ENCODE results near the gene TIGAR. TPM values are rescaled to one million over a fixed set of nuclear protein-coding genes. Genes with fewer than 3 reads are reported as not detected.
A peak's percentile ranks its signal among the peaks of the same experiment; 100 is the strongest.

The TIGAR gene
- total RNA-seq, 4 donors from 2014 or later, result 1.8 to 4.4 (median 2.5) TPM

DNA sequence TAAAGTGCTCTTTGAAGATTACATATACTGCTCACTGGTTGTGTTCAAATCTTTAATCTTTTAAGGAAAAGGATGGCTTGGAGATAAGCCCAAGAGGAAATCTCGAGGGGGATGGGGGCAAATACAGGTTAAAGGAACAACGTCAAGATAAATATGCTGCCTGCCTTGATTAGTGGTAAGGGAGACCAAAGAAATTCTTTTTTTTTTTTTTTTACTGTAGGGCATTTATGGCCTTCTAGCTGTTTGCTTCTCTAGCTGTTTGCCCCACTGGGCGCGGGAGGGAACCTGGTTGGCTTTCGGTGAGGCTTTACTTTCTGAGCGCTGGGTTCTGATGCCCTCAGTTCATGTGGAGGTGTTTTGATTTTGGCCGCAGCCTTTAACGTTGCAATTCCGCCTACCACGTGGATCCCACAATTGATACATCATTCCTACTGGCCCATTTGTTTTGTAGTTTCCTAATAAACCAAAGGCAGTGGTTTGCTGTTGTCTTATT lies 41.8 kb upstream of the TIGAR start:
- TF ChIP-seq EP300 (IDR thresholded peaks at IDR 0.05), result no peak
- Histone ChIP-seq H3K36me3 (peaks cover 0 to 55% (median 0%) of the 10 kb centered on the region in 3 donors), H3K4me3 (no peak overlapping the region), H3K27ac (peak overlapping the region in 1 of 4 donors; percentile 74), H3K9me3 (no peaks in the 10 kb centered on the region), H3K4me1 (peaks cover 0 to 57% (median 40%) of the 10 kb centered on the region in 4 donors), H3K27me3 (peaks cover 0 to 7% of the 10 kb centered on the region in 2 donors)
- WGBS, 2 donors, result 62 to 65% methylated on average over 10 of the region's 10 CpGs
- DNase-seq (ENCODE audit: low spot score in 2 of 2), result no peak

DNA sequence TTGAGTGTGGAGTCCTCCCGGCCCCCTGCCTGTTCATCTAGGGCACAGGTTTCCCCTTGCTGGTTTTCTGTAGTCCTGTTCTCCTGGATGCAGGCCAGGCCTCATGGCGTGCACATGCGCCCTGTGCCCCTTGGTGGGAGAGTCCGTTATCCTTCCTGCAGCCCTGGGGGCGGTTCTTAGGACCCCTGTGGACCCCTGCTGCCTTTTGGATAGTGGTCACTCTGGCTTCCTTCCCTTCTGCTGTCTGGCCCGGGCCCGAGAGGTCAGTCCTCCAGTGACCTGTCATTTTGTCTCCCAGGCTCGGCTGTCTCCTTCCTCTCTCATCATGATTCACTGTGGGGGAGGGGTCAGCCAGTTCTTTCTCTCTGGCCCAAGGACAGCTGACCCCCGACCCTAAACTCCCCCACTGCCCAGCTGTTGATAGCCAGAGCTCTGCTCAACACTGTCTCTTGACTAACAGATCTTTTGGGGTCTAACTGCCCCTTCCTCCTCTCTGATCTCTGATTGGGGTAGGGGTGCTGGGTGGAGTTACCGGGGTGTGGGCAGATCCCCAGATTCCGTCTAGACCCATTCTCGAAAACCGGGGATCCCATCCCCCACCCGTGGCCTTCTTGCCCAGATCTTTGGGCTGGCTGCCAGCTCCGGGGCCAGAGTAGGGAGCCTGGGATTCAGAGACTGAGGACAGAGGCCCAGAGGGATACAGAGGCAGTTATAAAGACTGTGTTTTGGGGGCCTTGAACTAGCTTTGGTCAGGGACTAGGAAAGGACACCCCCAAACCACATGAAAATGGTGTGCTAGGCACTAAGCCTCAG lies 40.5 kb upstream of the TIGAR start:
- Histone ChIP-seq H3K27ac (peak overlapping the region in 3 of 4 donors; percentile 69 to 79 (median 74)), H3K4me1 (peaks cover 0 to 62% (median 40%) of the 10 kb centered on the region in 4 donors), H3K9me3 (no peaks in the 10 kb centered on the region), H3K27me3 (peaks cover 0 to 4% of the 10 kb centered on the region in 2 donors), H3K36me3 (peaks cover 0 to 67% (median 0%) of the 10 kb centered on the region in 3 donors), H3K4me3 (no peak overlapping the region)
- no peak for TF ChIP-seq POLR2A (IDR thresholded peaks at IDR 0.05)
- no peak for TF ChIP-seq EP300 (IDR thresholded peaks at IDR 0.05)
- TF ChIP-seq, protein P1, sequence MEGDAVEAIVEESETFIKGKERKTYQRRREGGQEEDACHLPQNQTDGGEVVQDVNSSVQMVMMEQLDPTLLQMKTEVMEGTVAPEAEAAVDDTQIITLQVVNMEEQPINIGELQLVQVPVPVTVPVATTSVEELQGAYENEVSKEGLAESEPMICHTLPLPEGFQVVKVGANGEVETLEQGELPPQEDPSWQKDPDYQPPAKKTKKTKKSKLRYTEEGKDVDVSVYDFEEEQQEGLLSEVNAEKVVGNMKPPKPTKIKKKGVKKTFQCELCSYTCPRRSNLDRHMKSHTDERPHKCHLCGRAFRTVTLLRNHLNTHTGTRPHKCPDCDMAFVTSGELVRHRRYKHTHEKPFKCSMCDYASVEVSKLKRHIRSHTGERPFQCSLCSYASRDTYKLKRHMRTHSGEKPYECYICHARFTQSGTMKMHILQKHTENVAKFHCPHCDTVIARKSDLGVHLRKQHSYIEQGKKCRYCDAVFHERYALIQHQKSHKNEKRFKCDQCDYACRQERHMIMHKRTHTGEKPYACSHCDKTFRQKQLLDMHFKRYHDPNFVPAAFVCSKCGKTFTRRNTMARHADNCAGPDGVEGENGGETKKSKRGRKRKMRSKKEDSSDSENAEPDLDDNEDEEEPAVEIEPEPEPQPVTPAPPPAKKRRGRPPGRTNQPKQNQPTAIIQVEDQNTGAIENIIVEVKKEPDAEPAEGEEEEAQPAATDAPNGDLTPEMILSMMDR (IDR thresholded peaks at IDR 0.05), result no peak
- DNase-seq (ENCODE audit: low spot score in 2 of 2), result peak in 1 of 2 donors; percentile 43
- WGBS, 2 donors, result 25 to 28% methylated on average over 15 of the region's 15 CpGs

DNA sequence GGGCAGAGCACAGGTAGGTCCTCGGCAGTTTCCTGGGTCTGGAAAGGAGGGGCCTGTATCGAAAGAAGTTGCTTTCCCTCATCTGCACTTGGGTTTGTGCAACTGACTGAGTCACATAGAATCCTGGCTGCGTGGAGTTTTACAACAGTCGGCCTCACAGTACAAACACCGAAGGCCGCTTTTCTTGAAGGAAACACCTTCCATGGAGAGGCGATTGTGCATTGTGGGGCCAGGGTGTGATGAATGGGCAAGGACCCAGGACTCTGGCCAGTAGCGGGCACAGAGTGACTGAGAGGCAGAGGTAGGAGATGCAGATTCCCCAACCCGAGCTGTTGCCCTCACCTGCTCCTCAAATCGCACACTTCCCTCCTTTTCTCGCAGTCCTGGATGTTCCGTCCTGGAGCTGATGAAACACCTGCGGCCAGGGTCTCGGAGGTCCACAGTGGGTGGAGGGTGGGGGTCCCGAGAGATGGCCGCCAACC lies 39.8 kb upstream of the TIGAR start:
- H3K36me3 ChIP-seq, result peaks cover 0 to 73% (median 0%) of the 10 kb centered on the region in 3 donors
- H3K9me3 ChIP-seq, result no peaks in the 10 kb centered on the region
- TF ChIP-seq EP300 (IDR thresholded peaks at IDR 0.05), result no peak
- H3K27me3 ChIP-seq, result no peaks in the 10 kb centered on the region
- H3K4me1 ChIP-seq, result peaks cover 0 to 65% (median 41%) of the 10 kb centered on the region in 4 donors
- no peak for DNase-seq (ENCODE audit: low spot score in 2 of 2)
- H3K27ac ChIP-seq, result peak overlapping the region in 3 of 4 donors; percentile 69 to 79 (median 74)
- 66 to 78% methylated on average over 15 to 16 of the region's 16 CpGs for WGBS, 2 donors
- no peak overlapping the region for H3K4me3 ChIP-seq

DNA sequence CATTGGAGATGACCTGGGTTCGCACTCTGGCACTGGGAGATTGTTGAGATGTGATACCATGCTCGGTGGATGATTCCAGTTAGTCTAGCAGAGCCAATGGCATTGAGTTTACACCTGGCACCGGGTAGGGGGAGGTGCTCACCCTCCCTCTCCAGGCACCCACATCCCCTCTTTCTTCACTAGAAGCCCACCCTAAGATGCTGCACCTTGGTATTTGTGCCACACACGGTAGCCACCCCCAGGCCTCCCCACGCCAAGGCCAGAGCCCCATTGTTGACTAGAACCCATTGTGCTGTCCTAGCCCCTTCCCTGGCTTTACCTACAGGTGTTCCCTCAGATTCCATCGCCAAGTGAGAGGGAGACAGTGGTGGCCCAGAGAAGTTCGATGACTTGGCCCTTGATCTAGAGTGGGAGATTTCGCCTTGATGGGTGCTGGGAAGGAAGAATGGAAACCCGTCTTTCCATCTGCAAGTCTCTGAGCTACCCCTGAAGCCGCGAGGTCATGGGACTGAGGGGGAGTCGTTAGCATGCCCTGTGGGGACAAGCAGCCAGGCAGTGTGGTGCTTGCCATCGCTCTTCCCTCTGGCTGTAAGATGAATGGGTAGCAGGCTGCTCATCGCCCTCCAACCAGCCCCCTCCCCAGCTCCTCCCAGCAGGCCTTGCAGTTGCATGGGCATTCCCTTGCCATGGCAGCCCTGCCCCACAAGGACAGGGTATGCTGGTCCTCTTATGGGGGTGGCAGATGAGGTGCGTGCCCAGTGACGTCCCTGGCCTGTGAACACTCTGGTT lies 38.7 kb upstream of the TIGAR start:
- Histone ChIP-seq H3K27me3 (no peaks in the 10 kb centered on the region), H3K4me3 (no peak overlapping the region), H3K27ac (peak overlapping the region in 1 of 4 donors; percentile 74), H3K4me1 (peaks cover 0 to 65% (median 41%) of the 10 kb centered on the region in 4 donors), H3K9me3 (no peaks in the 10 kb centered on the region), H3K36me3 (peaks cover 0 to 72% (median 0%) of the 10 kb centered on the region in 3 donors)
- 85 to 89% methylated on average over 14 to 16 of the region's 16 CpGs for WGBS, 2 donors
- no peak for DNase-seq (ENCODE audit: low spot score in 2 of 2)
- TF ChIP-seq POLR2A (IDR thresholded peaks at IDR 0.05) (no peak), EP300 (IDR thresholded peaks at IDR 0.05) (no peak)
- TF ChIP-seq, protein P1 (IDR thresholded peaks at IDR 0.05), result no peak

DNA sequence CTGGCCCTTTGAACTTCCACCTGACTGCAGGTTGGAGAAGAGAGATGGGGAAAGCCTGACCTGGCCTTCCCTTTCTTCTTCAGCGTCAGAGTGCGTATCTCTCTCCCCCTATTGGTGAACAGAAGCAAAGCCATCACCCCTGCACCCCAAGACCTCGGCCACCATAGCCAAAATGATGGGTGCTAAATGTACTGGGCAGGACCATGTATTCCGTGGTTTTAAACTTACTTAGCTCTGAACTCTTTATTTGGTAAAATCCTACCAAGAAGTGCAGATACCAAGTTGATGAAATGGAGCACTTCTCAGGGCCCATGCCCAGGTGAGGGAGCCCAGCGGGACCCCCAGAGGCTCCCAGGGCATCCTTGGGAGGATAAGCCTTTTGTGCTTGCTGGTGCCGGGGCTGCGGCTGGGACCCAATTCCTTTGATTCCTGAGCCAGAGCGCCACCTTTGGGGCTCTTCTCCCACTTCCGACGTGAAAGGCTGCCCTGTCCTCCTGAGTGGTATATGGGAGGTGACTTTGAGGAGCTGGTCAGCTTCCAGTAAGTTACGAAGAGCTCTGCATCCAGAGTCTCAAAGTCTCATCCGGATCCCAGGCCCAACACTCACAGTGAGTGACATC lies 38.0 kb upstream of the TIGAR start:
- Histone ChIP-seq H3K4me3 (no peak overlapping the region), H3K4me1 (peaks cover 0 to 66% (median 36%) of the 10 kb centered on the region in 4 donors), H3K27me3 (no peaks in the 10 kb centered on the region), H3K36me3 (peaks cover 0 to 65% (median 0%) of the 10 kb centered on the region in 3 donors), H3K9me3 (no peaks in the 10 kb centered on the region), H3K27ac (no peak overlapping the region)
- TF ChIP-seq EP300 (IDR thresholded peaks at IDR 0.05) (no peak), POLR2A (IDR thresholded peaks at IDR 0.05) (no peak)
- TF ChIP-seq, protein P1 (IDR thresholded peaks at IDR 0.05), result no peak
- DNase-seq (ENCODE audit: low spot score in 2 of 2), result no peak
- WGBS, 2 donors, result 65 to 78% methylated on average over 10 to 12 of the region's 12 CpGs
